ENCODE data around the gene NUSAP1. TPM values are rescaled to one million over a fixed set of nuclear protein-coding genes. Genes with fewer than 3 reads are reported as not detected.
A peak's percentile ranks its signal among the peaks of the same experiment; 100 is the strongest.

Gene NUSAP1
- total and polyA plus RNA-seq, 7 experiments from 2014 or later = 0.86 to 167 (median 1.9) TPM

GRCh38 chr15:41337047-41337446 is 4.4 kb downstream of the NUSAP1 start:
- no peak overlapping the region for H3K27ac ChIP-seq (ENCODE audit: low read depth, low read length)
- ChIA-PET POLR2A (no interaction called here), CTCF (interaction anchor here (0.6 kb wide), 1 partner anchor 1229 kb away, joined by 4 read pairs; no protein-coding TSS in a partner anchor)
- DNase-seq (no peak), ATAC-seq (no peak)
- H3K36me3 ChIP-seq (ENCODE audit: control insufficient read depth in 2 of 3, insufficient read depth in 3 of 3, low read length in 3 of 3) = no peaks in the 10 kb centered on the region
- no peaks in the 10 kb centered on the region for H3K27me3 ChIP-seq (ENCODE audit: control insufficient read depth in 2 of 2, insufficient read depth in 2 of 2, low read length in 2 of 2)
- peaks cover 9 to 13% of the 10 kb centered on the region in 2 donors for H3K4me1 ChIP-seq (ENCODE audit: control insufficient read depth in 2 of 2, insufficient read depth in 2 of 2, low read length in 2 of 2)
- H3K9me3 ChIP-seq (ENCODE audit: control insufficient read depth in 2 of 3, low read length in 3 of 3) = no peaks in the 10 kb centered on the region
- Mint-ChIP-seq H3K4me3 (peak overlapping the region in 2 of 10 donors; percentile 55 to 61), H3K27me3 (no peaks in the 10 kb centered on the region), H3K27ac (peak overlapping the region in 1 of 9 donors; percentile 70), H3K4me1 (peaks cover 7 to 41% (median 23%) of the 10 kb centered on the region in 7 donors), H3K9me3 (no peaks in the 10 kb centered on the region), H3K36me3 (peaks cover 0 to 30% (median 0%) of the 10 kb centered on the region in 5 donors)
- H3K4me3 ChIP-seq (ENCODE audit: low read length) = no peak overlapping the region
- intact Hi-C loops (cut with micrococcal nuclease) = no loop called here

GRCh38 chr15:41337631-41338522 is 5.2 kb downstream of the NUSAP1 start:
- CTCF ChIA-PET = interaction anchor here (0.6 kb wide), 2 partner anchors 22 to 1230 kb away, joined by 3 to 4 read pairs; no protein-coding TSS in a partner anchor
- H3K27ac Mint-ChIP-seq = peak overlapping the region in 1 of 9 donors; percentile 70
- Histone ChIP-seq H3K4me3 (ENCODE audit: low read length) (no peak overlapping the region), H3K27ac (ENCODE audit: low read depth, low read length) (no peak overlapping the region), H3K4me1 (ENCODE audit: control insufficient read depth in 2 of 2, insufficient read depth in 2 of 2, low read length in 2 of 2) (peaks cover 9 to 13% of the 10 kb centered on the region in 2 donors), H3K27me3 (ENCODE audit: control insufficient read depth in 2 of 2, insufficient read depth in 2 of 2, low read length in 2 of 2) (no peaks in the 10 kb centered on the region), H3K36me3 (ENCODE audit: control insufficient read depth in 2 of 3, insufficient read depth in 3 of 3, low read length in 3 of 3) (no peaks in the 10 kb centered on the region), H3K9me3 (ENCODE audit: control insufficient read depth in 2 of 3, low read length in 3 of 3) (no peaks in the 10 kb centered on the region)
- peaks cover 6 to 44% (median 16%) of the 10 kb centered on the region in 7 donors for H3K4me1 Mint-ChIP-seq
- intact Hi-C loops (cut with micrococcal nuclease) = no loop called here
- H3K4me3 Mint-ChIP-seq = peak overlapping the region in 2 of 10 donors; percentile 55 to 61
- no peaks in the 10 kb centered on the region for H3K27me3 Mint-ChIP-seq
- DNase-seq (no peak), ATAC-seq (no peak)
- H3K9me3 Mint-ChIP-seq = no peaks in the 10 kb centered on the region
- POLR2A ChIA-PET = no interaction called here
- peaks cover 0 to 34% (median 0%) of the 10 kb centered on the region in 5 donors for H3K36me3 Mint-ChIP-seq

GRCh38 chr15:41340189-41340695 is 7.6 kb downstream of the NUSAP1 start:
- H3K4me1 Mint-ChIP-seq = peaks cover 0 to 37% (median 3%) of the 10 kb centered on the region in 7 donors
- CTCF ChIA-PET = interaction anchor here (0.5 kb wide), 1 partner anchor 122 kb away, joined by 4 read pairs; no protein-coding TSS in a partner anchor
- peaks cover 0 to 34% (median 0%) of the 10 kb centered on the region in 5 donors for H3K36me3 Mint-ChIP-seq
- Histone ChIP-seq H3K27ac (ENCODE audit: low read depth, low read length) (no peak overlapping the region), H3K36me3 (ENCODE audit: control insufficient read depth in 2 of 3, insufficient read depth in 3 of 3, low read length in 3 of 3) (no peaks in the 10 kb centered on the region), H3K4me1 (ENCODE audit: control insufficient read depth in 2 of 2, insufficient read depth in 2 of 2, low read length in 2 of 2) (no peaks in the 10 kb centered on the region), H3K4me3 (ENCODE audit: low read length) (no peak overlapping the region), H3K9me3 (ENCODE audit: control insufficient read depth in 2 of 3, low read length in 3 of 3) (no peaks in the 10 kb centered on the region), H3K27me3 (ENCODE audit: control insufficient read depth in 2 of 2, insufficient read depth in 2 of 2, low read length in 2 of 2) (no peaks in the 10 kb centered on the region)
- POLR2A ChIA-PET = no interaction called here
- H3K27me3 Mint-ChIP-seq = no peaks in the 10 kb centered on the region
- no peaks in the 10 kb centered on the region for H3K9me3 Mint-ChIP-seq
- ATAC-seq = no peak
- intact Hi-C loops (cut with micrococcal nuclease) = no loop called here
- no peak for DNase-seq
- H3K27ac Mint-ChIP-seq = peak overlapping the region in 1 of 9 donors; percentile 54
- no peak overlapping the region for H3K4me3 Mint-ChIP-seq

DNA sequence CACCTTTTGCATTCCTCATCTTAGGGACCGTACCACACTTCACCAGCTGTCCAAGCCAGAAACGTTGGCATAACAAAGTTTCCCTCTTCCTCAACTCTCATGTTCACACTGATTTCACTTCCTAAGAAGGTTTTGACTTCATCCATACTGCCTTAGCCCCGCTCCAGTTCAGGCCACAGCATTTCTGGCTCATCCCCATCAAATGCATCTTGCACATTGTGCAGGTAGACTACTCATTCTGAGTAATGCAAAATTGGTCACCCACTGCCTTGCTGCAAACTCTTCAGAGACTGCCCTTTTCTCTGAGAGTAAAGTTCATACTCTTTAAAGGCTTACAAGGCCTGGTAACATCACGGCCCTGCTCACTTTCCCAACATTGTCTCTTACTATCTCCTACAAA is 8.8 kb downstream of the NUSAP1 start:
- H3K27ac ChIP-seq (ENCODE audit: low read depth, low read length) = no peak overlapping the region

DNA sequence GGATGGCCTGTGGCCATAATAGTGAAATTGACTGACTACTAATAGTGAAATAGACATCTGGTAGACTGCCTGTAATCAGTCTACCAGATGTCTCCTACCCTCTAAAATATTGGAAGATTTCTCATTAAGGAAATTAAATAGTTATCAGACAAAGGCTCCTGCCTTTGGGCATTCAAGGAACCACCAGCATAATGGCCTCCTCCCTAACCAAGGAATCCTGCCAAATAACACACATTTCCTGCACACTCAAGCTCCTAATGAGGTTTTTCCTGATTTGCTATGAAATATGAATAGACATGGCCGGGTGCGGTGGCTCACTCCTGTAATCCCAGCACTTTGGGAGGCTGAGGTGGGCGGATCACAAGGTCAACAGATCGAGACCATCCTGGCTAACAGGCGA is 14.6 kb downstream of the NUSAP1 start:
- Mint-ChIP-seq H3K27me3 (no peaks in the 10 kb centered on the region), H3K4me1 (peaks cover 0 to 8% (median 0%) of the 10 kb centered on the region in 7 donors), H3K9me3 (no peaks in the 10 kb centered on the region), H3K36me3 (peaks cover 0 to 34% (median 0%) of the 10 kb centered on the region in 5 donors), H3K4me3 (no peak overlapping the region), H3K27ac (peak overlapping the region in 1 of 9 donors; percentile 23)
- intact Hi-C loops (cut with micrococcal nuclease) = no loop called here
- Histone ChIP-seq H3K4me3 (ENCODE audit: low read length) (no peak overlapping the region), H3K4me1 (ENCODE audit: control insufficient read depth in 2 of 2, insufficient read depth in 2 of 2, low read length in 2 of 2) (no peaks in the 10 kb centered on the region), H3K27ac (ENCODE audit: low read depth, low read length) (no peak overlapping the region), H3K36me3 (ENCODE audit: control insufficient read depth in 2 of 3, insufficient read depth in 3 of 3, low read length in 3 of 3) (no peaks in the 10 kb centered on the region), H3K9me3 (ENCODE audit: control insufficient read depth in 2 of 3, low read length in 3 of 3) (no peaks in the 10 kb centered on the region), H3K27me3 (ENCODE audit: control insufficient read depth in 2 of 2, insufficient read depth in 2 of 2, low read length in 2 of 2) (no peaks in the 10 kb centered on the region)
- DNase-seq (no peak), ATAC-seq (no peak)
- ChIA-PET POLR2A (no interaction called here), CTCF (no interaction called here)

More for the DNA sequence above, 8.8 kb downstream of the NUSAP1 start:
- peaks cover 0 to 41% (median 0%) of the 10 kb centered on the region in 5 donors for H3K36me3 Mint-ChIP-seq
- no peak overlapping the region for H3K4me3 ChIP-seq (ENCODE audit: low read length)
- no peaks in the 10 kb centered on the region for H3K27me3 ChIP-seq (ENCODE audit: control insufficient read depth in 2 of 2, insufficient read depth in 2 of 2, low read length in 2 of 2)
- no peak overlapping the region for H3K4me3 Mint-ChIP-seq
- intact Hi-C loops (cut with micrococcal nuclease) = no loop called here
- DNase-seq = no peak
- no peaks in the 10 kb centered on the region for H3K9me3 ChIP-seq (ENCODE audit: control insufficient read depth in 2 of 3, low read length in 3 of 3)
- H3K36me3 ChIP-seq (ENCODE audit: control insufficient read depth in 2 of 3, insufficient read depth in 3 of 3, low read length in 3 of 3) = no peaks in the 10 kb centered on the region
- ChIA-PET POLR2A (no interaction called here), CTCF (no interaction called here)
- H3K27ac Mint-ChIP-seq = peak overlapping the region in 1 of 9 donors; percentile 39
- no peak for ATAC-seq
- no peaks in the 10 kb centered on the region for H3K27me3 Mint-ChIP-seq
- H3K4me1 Mint-ChIP-seq = peaks cover 0 to 37% (median 3%) of the 10 kb centered on the region in 7 donors
- no peaks in the 10 kb centered on the region for H3K4me1 ChIP-seq (ENCODE audit: control insufficient read depth in 2 of 2, insufficient read depth in 2 of 2, low read length in 2 of 2)
- no peaks in the 10 kb centered on the region for H3K9me3 Mint-ChIP-seq

DNA sequence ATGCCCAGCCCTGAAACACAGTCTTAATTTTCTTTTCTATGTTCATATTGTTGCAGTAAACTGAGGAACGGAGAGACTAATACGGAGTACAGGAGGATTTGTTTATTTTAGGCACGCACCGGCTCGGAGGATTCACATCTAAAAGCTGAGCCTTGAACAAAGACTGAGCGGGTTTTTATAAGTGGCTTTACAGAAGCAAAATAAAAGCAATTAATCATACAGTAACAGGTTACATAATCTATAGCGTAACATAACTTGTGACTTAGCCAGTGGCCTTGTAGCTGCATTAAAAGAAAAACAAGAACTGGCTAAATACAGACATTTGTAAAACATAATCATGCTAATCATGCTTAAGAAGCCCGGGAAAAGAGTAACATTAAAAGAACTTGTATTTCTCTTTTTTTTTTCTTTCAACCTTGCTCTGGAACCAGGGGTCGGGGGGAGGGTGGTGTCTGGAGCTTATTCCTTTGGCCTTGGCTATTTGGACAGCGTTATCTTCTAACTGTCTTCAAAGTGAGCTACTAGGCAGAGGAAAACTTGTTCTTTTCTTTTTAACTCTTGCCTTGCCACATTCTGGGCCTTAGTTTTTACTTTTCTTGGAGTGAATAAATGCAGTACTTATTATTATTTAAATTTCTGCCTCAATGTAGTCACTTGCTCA is 17.5 kb downstream of the NUSAP1 start:
- intact Hi-C loops (cut with micrococcal nuclease) = no loop called here
- H3K36me3 Mint-ChIP-seq = peaks cover 0 to 37% (median 0%) of the 10 kb centered on the region in 5 donors
- Histone ChIP-seq H3K27me3 (ENCODE audit: control insufficient read depth in 2 of 2, insufficient read depth in 2 of 2, low read length in 2 of 2) (no peaks in the 10 kb centered on the region), H3K27ac (ENCODE audit: low read depth, low read length) (no peak overlapping the region), H3K36me3 (ENCODE audit: control insufficient read depth in 2 of 3, insufficient read depth in 3 of 3, low read length in 3 of 3) (no peaks in the 10 kb centered on the region), H3K4me1 (ENCODE audit: control insufficient read depth in 2 of 2, insufficient read depth in 2 of 2, low read length in 2 of 2) (no peaks in the 10 kb centered on the region), H3K4me3 (ENCODE audit: low read length) (no peak overlapping the region), H3K9me3 (ENCODE audit: control insufficient read depth in 2 of 3, low read length in 3 of 3) (no peaks in the 10 kb centered on the region)
- ChIA-PET CTCF (no interaction called here), POLR2A (interaction anchor here (0.6 kb wide), 1 partner anchor 47 kb away, joined by 4 read pairs; no protein-coding TSS in a partner anchor)
- no peak overlapping the region for H3K4me3 Mint-ChIP-seq
- ATAC-seq (no peak), DNase-seq (no peak)
- no peak overlapping the region for H3K27ac Mint-ChIP-seq
- peaks cover 0 to 7% (median 0%) of the 10 kb centered on the region in 7 donors for H3K4me1 Mint-ChIP-seq
- H3K27me3 Mint-ChIP-seq = no peaks in the 10 kb centered on the region
- H3K9me3 Mint-ChIP-seq = no peaks in the 10 kb centered on the region

Measured in naive thymus-derived CD4-positive, alpha-beta T cell (primary cell).